Small intestine (tissue), 7 donors: ENCODE results near the gene RANBP10. TPM values are rescaled to one million over a fixed set of nuclear protein-coding genes. Genes with fewer than 3 reads are reported as not detected.

ENCODE experiments used
- DNase-seq, 2 donors: peaks; one replicate each; pipeline versions ENCODE4 v3.0.0 to v3.0.0-alpha.2; 2013
- FAIRE-seq: peaks from 2 replicates; lab custom pipeline; 2012; peaks lifted over from hg19 to GRCh38; lab: Jason Lieb, UNC
- H3K27ac ChIP-seq, 3 donors: one replicate each; pipeline ENCODE4 v1.5.1; 2013; ENCODE audit warnings: low read length in 2 of 3, mild to moderate bottlenecking in 2 of 3, control low read depth in 1 of 3, inconsistent platforms in 1 of 3, low read depth in 1 of 3, moderate library complexity in 1 of 3
- H3K27me3 ChIP-seq, 3 donors: one replicate each; pipeline ENCODE4 v1.6.1; 2013; ENCODE audit warnings: low read length in 3 of 3, inconsistent platforms in 1 of 3; ENCODE audit not compliant: control insufficient read depth in 3 of 3, insufficient read depth in 3 of 3
- H3K36me3 ChIP-seq, 3 donors: one replicate each; pipeline ENCODE4 v1.6.1; 2013; ENCODE audit warnings: low read length in 3 of 3, inconsistent platforms in 1 of 3, low read depth in 1 of 3, mild to moderate bottlenecking in 1 of 3, moderate library complexity in 1 of 3; ENCODE audit not compliant: control insufficient read depth in 3 of 3, insufficient read depth in 2 of 3
- H3K4me1 ChIP-seq, 3 donors: one replicate each; pipeline ENCODE4 v1.6.1; 2013; ENCODE audit warnings: low read length in 2 of 3, inconsistent platforms in 1 of 3, low read depth in 1 of 3, mild to moderate bottlenecking in 1 of 3, moderate library complexity in 1 of 3; ENCODE audit not compliant: control insufficient read depth in 3 of 3, insufficient read depth in 2 of 3
- H3K4me3 ChIP-seq, 3 donors: one replicate each; pipeline ENCODE4 v1.5.1; 2013; ENCODE audit warnings: low read length in 3 of 3, control low read depth in 1 of 3, inconsistent platforms in 1 of 3, low read depth in 1 of 3, mild to moderate bottlenecking in 1 of 3, moderate library complexity in 1 of 3
- H3K9me3 ChIP-seq, 2 donors: one replicate each; pipeline ENCODE4 v1.6.1; 2013; ENCODE audit warnings: low read depth in 1 of 2, low read length in 1 of 2; ENCODE audit not compliant: control insufficient read depth in 2 of 2, insufficient read depth in 1 of 2
- WGBS, 3 donors: extraction: QIAGEN DNeasy Blood & Tissue Kit; methylation state at CpG; one replicate each; pipeline ENCODE4 v1.1.7; 2013; 5-methylcytosine and 5-hydroxymethylcytosine counted together
- polyA plus RNA-seq, 4 donors: library from polyadenylated mRNA; stranded (reverse) in 3 of 4; unstranded in 1 of 4; fragments of 200-250 nt in 3 of 4; fragments of 120-200 nt in 1 of 4; gene quantifications; one replicate each; pipeline versions ENCODE4 v1.2.1 to v1.2.3, GENCODE V29; 2013
- donor health status: healthy with polysubstance abuse.
- donor health status: control.
- donor health status: control.
- donor health status: Bipolar disorder and iron deficiency.
- donor health status: healthy.

RANBP10 gene
- polyA plus RNA-seq, 4 donors: 5.9 to 21.8 (median 10.1) TPM

GRCh38 chr16:67707210-67707609 is 99.2 kb downstream of the RANBP10 start:
- Histone ChIP-seq H3K27me3 (peaks cover 0 to 72% (median 0%) of the 10 kb centered on the region in 3 donors), H3K9me3 (no peaks in the 10 kb centered on the region), H3K4me3 (no peak overlapping the region), H3K27ac (no peak overlapping the region), H3K4me1 (peaks cover 0 to 2% (median 0%) of the 10 kb centered on the region in 3 donors), H3K36me3 (no peaks in the 10 kb centered on the region)
- FAIRE-seq (no peak), DNase-seq (no peak)
- 86 to 98% (median 94%) methylated on average over 4 of the region's 4 CpGs for WGBS, 3 donors

DNA sequence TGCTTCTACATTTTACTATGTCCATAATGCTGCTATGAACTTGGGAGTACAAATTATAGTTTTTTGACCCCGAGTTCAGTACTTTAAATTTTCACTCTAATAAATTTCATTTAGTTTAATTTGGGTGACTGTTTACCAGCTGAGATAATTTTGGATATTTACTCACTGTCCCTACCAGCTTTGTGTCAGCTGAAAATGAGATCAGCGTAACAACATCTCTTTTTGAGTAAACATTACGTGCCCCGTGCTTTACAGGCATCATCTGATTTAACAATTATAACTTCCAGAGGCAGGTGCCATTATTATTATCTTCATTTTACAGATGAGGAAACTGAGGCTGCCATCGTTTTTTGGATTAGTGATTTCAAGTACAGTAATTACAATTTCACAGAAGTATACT is 102.2 kb downstream of the RANBP10 start:
- Histone ChIP-seq H3K9me3 (peaks cover 0 to 8% of the 10 kb centered on the region in 2 donors), H3K36me3 (no peaks in the 10 kb centered on the region), H3K4me1 (peaks cover 0 to 2% (median 0%) of the 10 kb centered on the region in 3 donors), H3K4me3 (no peak overlapping the region), H3K27me3 (peaks cover 0 to 49% (median 0%) of the 10 kb centered on the region in 3 donors), H3K27ac (no peak overlapping the region)
- no peak for FAIRE-seq
- 85 to 89% (median 87%) methylated on average over 5 of the region's 5 CpGs for WGBS, 3 donors
- no peak for DNase-seq

DNA sequence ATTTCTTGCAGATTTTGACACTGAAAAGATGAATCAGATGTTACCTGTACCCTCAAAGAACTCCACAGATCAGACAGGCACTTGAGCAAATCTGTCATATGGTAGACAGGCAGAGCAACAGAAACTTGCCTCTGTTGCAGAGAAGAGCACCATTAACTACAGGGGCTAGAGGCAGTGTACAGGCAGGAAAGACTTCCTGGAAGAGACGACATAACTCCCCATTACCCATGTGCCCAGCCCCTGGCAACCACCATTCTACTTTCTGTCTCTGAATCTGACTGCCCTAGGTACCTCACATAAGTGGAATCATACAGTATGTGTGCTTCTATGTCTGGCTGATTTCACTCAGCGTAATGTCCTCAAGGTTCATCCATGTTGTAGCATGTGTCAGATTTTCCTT is 102.7 kb downstream of the RANBP10 start:
- DNase-seq (no peak), FAIRE-seq (no peak)
- WGBS, 3 donors: 68 to 72% (median 72%) methylated on average over 2 of the region's 2 CpGs
- no peaks in the 10 kb centered on the region for H3K36me3 ChIP-seq
- H3K27me3 ChIP-seq: peaks cover 0 to 45% (median 0%) of the 10 kb centered on the region in 3 donors
- H3K4me3 ChIP-seq: no peak overlapping the region
- H3K9me3 ChIP-seq: peaks cover 0 to 10% of the 10 kb centered on the region in 2 donors
- H3K4me1 ChIP-seq: peaks cover 0 to 2% (median 0%) of the 10 kb centered on the region in 3 donors
- H3K27ac ChIP-seq: peak overlapping the region in 1 of 3 donors; percentile 34

- Histone ChIP-seq H3K27me3 (peaks cover 0 to 32% (median 0%) of the 10 kb centered on the region in 3 donors), H3K9me3 (peaks cover 0 to 10% of the 10 kb centered on the region in 2 donors), H3K4me1 (peaks cover 0 to 10% (median 2%) of the 10 kb centered on the region in 3 donors), H3K36me3 (no peaks in the 10 kb centered on the region), H3K27ac (no peak overlapping the region), H3K4me3 (no peak overlapping the region)
- FAIRE-seq: no peak
- 93 to 94% (median 93%) methylated on average over 4 of the region's 4 CpGs for WGBS, 3 donors
- no peak for DNase-seq
Observed at GRCh38 chr16:67702130-67702529, 104.2 kb downstream of the RANBP10 start.

DNA sequence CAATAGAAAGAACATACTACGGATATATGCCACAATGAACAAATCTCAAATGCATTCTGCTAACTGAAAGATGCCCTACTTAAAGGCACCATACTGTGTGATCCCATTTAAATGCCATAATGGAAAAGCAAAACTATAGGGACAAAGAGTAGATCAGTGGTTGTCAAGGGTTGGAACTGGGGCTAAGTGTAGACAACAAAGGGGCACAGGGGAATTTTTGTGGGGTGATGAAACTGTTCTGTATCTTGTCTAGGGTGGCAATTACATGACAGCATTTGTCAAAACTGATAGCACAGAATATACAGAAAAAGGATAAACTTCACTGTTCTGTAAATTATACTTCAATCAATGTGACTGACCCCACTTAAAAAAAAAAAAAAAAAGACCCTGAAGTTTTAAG is 104.9 kb downstream of the RANBP10 start:
- no peaks in the 10 kb centered on the region for H3K36me3 ChIP-seq
- peaks cover 2 to 13% (median 3%) of the 10 kb centered on the region in 3 donors for H3K4me1 ChIP-seq
- no peak for FAIRE-seq
- no peak for DNase-seq
- H3K4me3 ChIP-seq: no peak overlapping the region
- no peak overlapping the region for H3K27ac ChIP-seq
- WGBS, 3 donors: 89 to 100% (median 96%) methylated on average over 1 of the region's 1 CpG
- peaks cover 0 to 10% of the 10 kb centered on the region in 2 donors for H3K9me3 ChIP-seq
- H3K27me3 ChIP-seq: peaks cover 0 to 31% (median 0%) of the 10 kb centered on the region in 3 donors

DNA sequence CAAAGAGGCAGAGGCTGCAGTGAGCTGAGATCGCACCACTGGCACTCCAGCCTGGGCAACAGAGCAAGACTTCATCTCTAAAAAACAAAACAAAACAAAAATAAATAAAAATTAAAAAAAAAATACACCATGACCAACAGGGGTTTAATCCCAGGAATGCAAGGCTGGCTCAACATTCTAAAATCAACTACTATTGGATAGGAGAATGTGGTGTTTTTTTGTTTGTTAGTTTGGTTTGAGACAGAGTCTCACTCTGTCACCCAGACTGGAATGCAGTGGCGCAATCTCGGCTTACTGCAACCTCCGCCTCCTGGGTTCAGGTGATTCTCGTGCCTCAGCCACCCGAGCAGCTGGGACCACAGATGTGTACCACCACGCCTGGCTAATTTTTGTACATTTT is 107.1 kb downstream of the RANBP10 start:
- Histone ChIP-seq H3K4me1 (peaks cover 2 to 13% (median 3%) of the 10 kb centered on the region in 3 donors), H3K36me3 (no peaks in the 10 kb centered on the region), H3K27ac (no peak overlapping the region), H3K4me3 (no peak overlapping the region), H3K9me3 (peaks cover 0 to 10% of the 10 kb centered on the region in 2 donors), H3K27me3 (peaks cover 0 to 23% (median 0%) of the 10 kb centered on the region in 3 donors)
- no peak for DNase-seq
- WGBS, 3 donors: 95 to 99% (median 98%) methylated on average over 7 of the region's 7 CpGs
- FAIRE-seq: no peak

GRCh38 chr16:67697422-67698185 is 108.8 kb downstream of the RANBP10 start:
- Histone ChIP-seq H3K27me3 (peaks cover 0 to 21% (median 0%) of the 10 kb centered on the region in 3 donors), H3K4me1 (peaks cover 0 to 13% (median 3%) of the 10 kb centered on the region in 3 donors), H3K36me3 (no peaks in the 10 kb centered on the region), H3K4me3 (no peak overlapping the region), H3K9me3 (peaks cover 0 to 10% of the 10 kb centered on the region in 2 donors), H3K27ac (peak overlapping the region in 2 of 3 donors; percentile 28 to 59)
- no peak for FAIRE-seq
- peak; percentile 75 to 92 for DNase-seq
- WGBS, 3 donors: 21 to 60% (median 50%) methylated on average over 4 of the region's 4 CpGs

- H3K4me1 ChIP-seq: peaks cover 0 to 13% (median 3%) of the 10 kb centered on the region in 3 donors
- H3K9me3 ChIP-seq: peaks cover 0 to 6% of the 10 kb centered on the region in 2 donors
- WGBS, 3 donors: 64 to 79% (median 71%) methylated on average over 2 of the region's 2 CpGs
- no peak overlapping the region for H3K4me3 ChIP-seq
- no peak overlapping the region for H3K27ac ChIP-seq
- no peaks in the 10 kb centered on the region for H3K36me3 ChIP-seq
- DNase-seq: no peak
- no peak for FAIRE-seq
- peaks cover 0 to 22% (median 0%) of the 10 kb centered on the region in 3 donors for H3K27me3 ChIP-seq
Observed at GRCh38 chr16:67694611-67695010, 111.7 kb downstream of the RANBP10 start.
